Effector memory CD4-positive, alpha-beta T cell (primary cell): ENCODE measurements around the gene FSD1L.

Experiments used
- DNase-seq, 3 donors: peaks; one replicate each; pipeline ENCODE4 v3.0.0-alpha.2; 2020
- H3K27ac ChIP-seq: 2 replicates; pipeline ENCODE4 v1.7.0; 2013; ENCODE audit warnings: mild to moderate bottlenecking, low read length, moderate library complexity; ENCODE audit not compliant: insufficient read depth, poor library complexity, severe bottlenecking
- H3K27me3 ChIP-seq: replicated peaks from 2 replicates; pipeline ENCODE4 v1.7.0; 2013; ENCODE audit warnings: mild to moderate bottlenecking, low read length; ENCODE audit not compliant: insufficient read depth, control insufficient read depth, poor library complexity, severe bottlenecking
- H3K36me3 ChIP-seq: 2 replicates; pipeline ENCODE4 v1.7.0; 2013; ENCODE audit warnings: mild to moderate bottlenecking, low read length, moderate library complexity; ENCODE audit not compliant: control insufficient read depth, insufficient read depth
- H3K4me1 ChIP-seq: 2 replicates; pipeline ENCODE4 v1.7.0; 2013; ENCODE audit warnings: low read length, mild to moderate bottlenecking; ENCODE audit not compliant: control insufficient read depth, insufficient read depth, poor library complexity, severe bottlenecking
- H3K4me3 ChIP-seq: 2 replicates; pipeline ENCODE4 v1.7.0; 2013; ENCODE audit warnings: low read length, low read depth, mild to moderate bottlenecking; ENCODE audit not compliant: insufficient read depth, poor library complexity, severe bottlenecking
- H3K9me3 ChIP-seq: 2 replicates; pipeline ENCODE4 v1.7.0; 2013; ENCODE audit warnings: mild to moderate bottlenecking, low read length, moderate library complexity; ENCODE audit not compliant: control insufficient read depth

FSD1L gene

DNA sequence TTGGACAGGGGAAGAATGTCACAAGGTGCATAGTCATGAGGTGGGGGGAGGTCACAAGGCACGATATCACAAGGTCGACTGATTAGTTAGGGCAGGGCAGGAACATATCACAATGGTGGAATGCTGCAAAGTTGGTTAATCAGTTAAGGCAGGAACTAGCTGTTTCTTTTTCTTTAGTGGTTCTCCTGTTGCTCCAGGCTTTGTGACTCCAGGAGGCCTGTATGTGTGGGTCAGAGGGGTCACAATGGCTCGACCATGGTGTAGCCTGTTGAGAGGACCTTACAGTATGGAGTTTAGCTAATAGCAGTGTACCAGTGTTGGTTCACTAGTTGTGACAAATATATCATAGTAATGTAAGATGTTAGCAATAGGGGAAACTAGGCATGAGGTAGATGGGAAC is 12.4 kb upstream of the FSD1L start:
- Histone ChIP-seq H3K27me3 (no peaks in the 10 kb centered on the region), H3K4me3 (no peak overlapping the region), H3K4me1 (no peaks in the 10 kb centered on the region), H3K36me3 (no peaks in the 10 kb centered on the region), H3K9me3 (no peaks in the 10 kb centered on the region), H3K27ac (no peak overlapping the region)
- no peak for DNase-seq

- DNase-seq: no peak
- Histone ChIP-seq H3K4me1 (no peaks in the 10 kb centered on the region), H3K36me3 (no peaks in the 10 kb centered on the region), H3K27ac (no peak overlapping the region), H3K9me3 (no peaks in the 10 kb centered on the region), H3K27me3 (no peaks in the 10 kb centered on the region), H3K4me3 (no peak overlapping the region)
Observed at GRCh38 chr9:105436783-105437182, 11.1 kb upstream of the FSD1L start.

DNA sequence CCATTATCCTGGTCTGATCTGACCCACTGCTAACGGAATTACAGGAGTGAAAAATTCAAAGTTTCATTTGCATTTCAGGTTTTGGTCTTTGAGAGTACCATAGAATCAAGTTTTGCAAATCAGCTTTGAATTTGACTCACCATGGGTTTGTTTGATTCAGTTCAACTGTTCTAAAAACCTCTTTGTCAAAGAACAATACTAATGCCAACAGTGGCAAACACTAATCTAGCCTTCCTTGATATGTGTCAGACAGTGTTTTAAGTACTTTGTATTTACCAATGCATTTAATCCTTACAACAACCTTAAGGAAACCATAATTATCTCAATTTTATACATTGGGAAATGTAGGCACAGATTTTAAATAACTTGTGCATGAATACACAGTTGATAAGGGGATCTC is 10.1 kb upstream of the FSD1L start:
- H3K27ac ChIP-seq: no peak overlapping the region
- no peaks in the 10 kb centered on the region for H3K36me3 ChIP-seq
- H3K27me3 ChIP-seq: no peaks in the 10 kb centered on the region
- DNase-seq: no peak
- H3K4me3 ChIP-seq: no peak overlapping the region
- H3K4me1 ChIP-seq: no peaks in the 10 kb centered on the region
- H3K9me3 ChIP-seq: no peaks in the 10 kb centered on the region

GRCh38 chr9:105438141-105438806 is 9.6 kb upstream of the FSD1L start:
- no peak overlapping the region for H3K4me3 ChIP-seq
- H3K36me3 ChIP-seq: no peaks in the 10 kb centered on the region
- H3K27ac ChIP-seq: no peak overlapping the region
- no peaks in the 10 kb centered on the region for H3K27me3 ChIP-seq
- no peak for DNase-seq
- H3K9me3 ChIP-seq: no peaks in the 10 kb centered on the region
- no peaks in the 10 kb centered on the region for H3K4me1 ChIP-seq

- no peaks in the 10 kb centered on the region for H3K4me1 ChIP-seq
- no peaks in the 10 kb centered on the region for H3K9me3 ChIP-seq
- H3K36me3 ChIP-seq: no peaks in the 10 kb centered on the region
- no peak overlapping the region for H3K27ac ChIP-seq
- no peak overlapping the region for H3K4me3 ChIP-seq
- H3K27me3 ChIP-seq: no peaks in the 10 kb centered on the region
- DNase-seq: no peak
Observed at GRCh38 chr9:105439428-105439827, 8.4 kb upstream of the FSD1L start.

DNA sequence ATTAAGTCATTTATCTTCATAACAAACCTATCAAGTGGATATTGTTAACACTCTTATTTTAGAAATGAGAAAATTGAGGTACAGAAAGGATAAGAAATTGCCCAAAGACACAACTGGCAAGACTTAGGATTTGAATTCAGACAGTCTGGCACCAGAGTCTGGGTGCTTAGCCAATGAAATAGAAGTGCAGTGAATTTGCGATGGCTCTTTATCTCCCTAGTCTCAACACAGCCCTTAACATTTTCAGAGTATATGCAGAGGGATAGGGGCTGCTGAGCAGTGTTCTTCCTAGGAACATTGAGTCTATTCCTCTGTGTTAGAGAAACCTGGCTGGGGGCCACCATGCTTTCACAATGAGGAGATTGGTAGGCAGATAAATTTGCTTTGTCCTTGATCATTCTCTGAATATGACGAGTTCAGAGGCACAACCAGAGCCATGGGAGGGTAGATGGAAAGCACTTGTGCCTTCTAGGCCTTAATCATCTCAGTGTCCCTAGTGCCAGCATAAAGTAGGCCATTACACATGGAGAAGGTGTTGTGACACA is 6.1 kb upstream of the FSD1L start:
- Histone ChIP-seq H3K27me3 (no peaks in the 10 kb centered on the region), H3K4me1 (no peaks in the 10 kb centered on the region), H3K9me3 (no peaks in the 10 kb centered on the region), H3K27ac (no peak overlapping the region), H3K36me3 (no peaks in the 10 kb centered on the region), H3K4me3 (no peak overlapping the region)
- no peak for DNase-seq

- Histone ChIP-seq H3K4me3 (no peak overlapping the region), H3K27me3 (no peaks in the 10 kb centered on the region), H3K36me3 (no peaks in the 10 kb centered on the region), H3K4me1 (peaks cover 5% of the 10 kb centered on the region), H3K9me3 (no peaks in the 10 kb centered on the region), H3K27ac (no peak overlapping the region)
- DNase-seq: no peak
Observed at GRCh38 chr9:105443121-105443520, 4.7 kb upstream of the FSD1L start.

DNA sequence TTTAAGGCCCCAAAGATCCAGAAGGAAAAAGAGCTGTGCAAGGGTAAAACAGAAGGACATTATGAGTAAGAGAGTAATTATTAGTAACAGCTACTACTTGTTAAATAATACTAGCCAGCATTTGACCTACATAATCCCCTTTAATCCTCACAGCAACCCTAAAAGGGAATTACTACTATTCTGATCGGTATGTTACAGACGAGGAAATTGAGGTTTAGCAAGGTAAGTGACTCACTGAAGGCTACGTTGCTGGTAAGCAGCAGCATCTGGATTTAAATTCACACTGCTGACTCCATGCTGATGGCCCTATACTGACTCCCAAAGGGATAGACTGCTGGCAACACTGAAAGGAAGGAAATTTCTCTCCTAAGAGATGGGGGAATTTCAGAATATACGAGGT is 3.7 kb upstream of the FSD1L start:
- no peak overlapping the region for H3K4me3 ChIP-seq
- H3K36me3 ChIP-seq: no peaks in the 10 kb centered on the region
- H3K27me3 ChIP-seq: no peaks in the 10 kb centered on the region
- no peak overlapping the region for H3K27ac ChIP-seq
- H3K9me3 ChIP-seq: no peaks in the 10 kb centered on the region
- DNase-seq: no peak
- H3K4me1 ChIP-seq: peaks cover 10% of the 10 kb centered on the region

- Histone ChIP-seq H3K4me3 (no peak overlapping the region), H3K36me3 (no peaks in the 10 kb centered on the region), H3K27ac (no peak overlapping the region), H3K27me3 (no peaks in the 10 kb centered on the region), H3K4me1 (peaks cover 10% of the 10 kb centered on the region), H3K9me3 (no peaks in the 10 kb centered on the region)
- no peak for DNase-seq
Observed at GRCh38 chr9:105445203-105445881, 2.5 kb upstream of the FSD1L start.

- H3K4me1 ChIP-seq: peaks cover 10% of the 10 kb centered on the region
- H3K9me3 ChIP-seq: no peaks in the 10 kb centered on the region
- no peaks in the 10 kb centered on the region for H3K27me3 ChIP-seq
- H3K4me3 ChIP-seq: peak overlapping the region; percentile 78
- H3K27ac ChIP-seq: no peak overlapping the region
- H3K36me3 ChIP-seq: no peaks in the 10 kb centered on the region
- DNase-seq: no peak
Observed at GRCh38 chr9:105447386-105447813, 434 bp upstream of the FSD1L start.
